Astrocyte (in vitro differentiated cells and primary cell): Measurements from ENCODE around the gene COL18A1.

Experiments used
- EZH2 ChIP-seq: IDR thresholded peaks from 2 replicates; pipeline ENCODE4 v1.6.1; 2012; ENCODE audit warnings: mild to moderate bottlenecking, low read length, inconsistent platforms; ENCODE audit not compliant: insufficient read depth
- TF ChIP-seq, protein P1 (sequence below): IDR thresholded peaks from 2 replicates; pipeline ENCODE4 v1.5.1; 2011; ENCODE audit warnings: low read depth, mild to moderate bottlenecking, inconsistent platforms, low read length, moderate library complexity; ENCODE audit not compliant: insufficient read depth

DNA sequence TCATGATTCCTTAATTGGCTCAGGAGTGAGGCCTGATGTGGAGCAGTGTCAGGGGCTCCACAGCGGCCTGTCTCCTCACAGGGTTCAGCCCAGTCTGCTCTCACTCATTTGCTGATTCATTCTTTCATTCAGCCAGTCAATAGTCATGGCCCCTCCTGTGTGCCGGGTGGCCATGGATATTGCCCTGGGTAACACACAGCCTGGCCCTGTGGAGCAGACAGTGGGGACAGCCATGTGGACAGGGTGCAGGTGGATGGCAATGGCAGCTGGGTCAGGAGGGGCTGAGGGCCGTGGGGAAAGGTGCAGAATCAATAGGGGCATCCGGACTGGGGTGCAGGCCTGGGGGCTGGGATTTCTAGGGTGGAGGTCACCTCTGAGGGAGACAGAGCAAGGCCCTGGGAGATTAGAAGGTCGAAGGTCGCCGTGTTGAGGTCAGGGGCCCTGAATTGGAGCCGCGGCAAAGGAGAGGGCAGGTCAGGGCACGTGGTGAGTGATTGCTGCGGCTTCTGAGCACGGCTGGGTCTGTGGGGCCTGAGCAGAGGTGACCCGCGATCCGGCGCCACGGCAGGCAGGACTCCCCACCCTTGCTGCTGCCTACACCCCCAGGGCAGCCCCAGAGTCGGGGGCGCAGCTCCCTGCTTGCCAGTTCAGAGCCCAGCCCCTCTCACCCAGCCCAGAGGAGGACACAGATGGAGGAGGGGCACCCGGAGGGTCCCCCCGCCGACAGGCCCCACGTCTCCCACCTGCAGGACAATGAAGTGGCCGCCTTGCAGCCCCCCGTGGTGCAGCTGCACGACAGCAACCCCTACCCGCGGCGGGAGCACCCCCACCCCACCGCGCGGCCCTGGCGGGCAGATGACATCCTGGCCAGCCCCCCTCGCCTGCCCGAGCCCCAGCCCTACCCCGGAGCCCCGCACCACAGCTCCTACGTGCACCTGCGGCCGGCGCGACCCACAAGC, 103.9 kb downstream of the COL18A1 start:
- TF ChIP-seq, protein P1, sequence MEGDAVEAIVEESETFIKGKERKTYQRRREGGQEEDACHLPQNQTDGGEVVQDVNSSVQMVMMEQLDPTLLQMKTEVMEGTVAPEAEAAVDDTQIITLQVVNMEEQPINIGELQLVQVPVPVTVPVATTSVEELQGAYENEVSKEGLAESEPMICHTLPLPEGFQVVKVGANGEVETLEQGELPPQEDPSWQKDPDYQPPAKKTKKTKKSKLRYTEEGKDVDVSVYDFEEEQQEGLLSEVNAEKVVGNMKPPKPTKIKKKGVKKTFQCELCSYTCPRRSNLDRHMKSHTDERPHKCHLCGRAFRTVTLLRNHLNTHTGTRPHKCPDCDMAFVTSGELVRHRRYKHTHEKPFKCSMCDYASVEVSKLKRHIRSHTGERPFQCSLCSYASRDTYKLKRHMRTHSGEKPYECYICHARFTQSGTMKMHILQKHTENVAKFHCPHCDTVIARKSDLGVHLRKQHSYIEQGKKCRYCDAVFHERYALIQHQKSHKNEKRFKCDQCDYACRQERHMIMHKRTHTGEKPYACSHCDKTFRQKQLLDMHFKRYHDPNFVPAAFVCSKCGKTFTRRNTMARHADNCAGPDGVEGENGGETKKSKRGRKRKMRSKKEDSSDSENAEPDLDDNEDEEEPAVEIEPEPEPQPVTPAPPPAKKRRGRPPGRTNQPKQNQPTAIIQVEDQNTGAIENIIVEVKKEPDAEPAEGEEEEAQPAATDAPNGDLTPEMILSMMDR = no peak
- no peak for TF ChIP-seq EZH2
